Measurements from ENCODE around the gene PGS1. TPM values are rescaled to one million over a fixed set of nuclear protein-coding genes. Genes with fewer than 3 reads are reported as not detected.

The PGS1 gene
- total RNA-seq, 1 donor from 2014 or later = 35.6 TPM

DNA sequence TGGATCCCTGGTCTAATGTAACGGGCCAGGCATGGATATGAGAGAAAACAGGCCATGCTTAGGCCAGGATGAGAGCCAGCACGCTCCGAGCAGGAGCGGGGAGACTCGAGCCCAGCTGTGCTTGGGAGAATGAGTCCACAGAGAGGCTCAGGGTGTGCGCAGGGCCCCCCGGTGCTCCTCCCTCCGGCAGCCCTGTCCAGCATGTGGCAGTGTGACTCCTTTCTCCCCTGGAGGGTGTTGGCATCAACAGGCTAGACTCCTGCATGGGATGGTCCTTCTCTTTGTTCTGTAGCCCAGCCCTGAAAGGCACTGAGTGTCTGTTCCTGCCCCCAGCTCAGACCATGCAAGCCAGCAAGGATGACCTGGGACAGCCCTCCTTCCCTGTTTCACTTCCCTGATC lies 23.4 kb downstream of the PGS1 start:
- peaks cover 0 to 71% of the 10 kb centered on the region in 2 donors for H3K36me3 ChIP-seq
- intact Hi-C loops (cut with DNase I) = no loop called here
- H3K9me3 ChIP-seq = no peaks in the 10 kb centered on the region
- H3K4me3 ChIP-seq = no peak overlapping the region
- DNase-seq (ENCODE audit: extremely low spot score in 2 of 2) = no peak
- H3K4me1 ChIP-seq = peaks cover 4% of the 10 kb centered on the region
- TF ChIP-seq, protein P1, sequence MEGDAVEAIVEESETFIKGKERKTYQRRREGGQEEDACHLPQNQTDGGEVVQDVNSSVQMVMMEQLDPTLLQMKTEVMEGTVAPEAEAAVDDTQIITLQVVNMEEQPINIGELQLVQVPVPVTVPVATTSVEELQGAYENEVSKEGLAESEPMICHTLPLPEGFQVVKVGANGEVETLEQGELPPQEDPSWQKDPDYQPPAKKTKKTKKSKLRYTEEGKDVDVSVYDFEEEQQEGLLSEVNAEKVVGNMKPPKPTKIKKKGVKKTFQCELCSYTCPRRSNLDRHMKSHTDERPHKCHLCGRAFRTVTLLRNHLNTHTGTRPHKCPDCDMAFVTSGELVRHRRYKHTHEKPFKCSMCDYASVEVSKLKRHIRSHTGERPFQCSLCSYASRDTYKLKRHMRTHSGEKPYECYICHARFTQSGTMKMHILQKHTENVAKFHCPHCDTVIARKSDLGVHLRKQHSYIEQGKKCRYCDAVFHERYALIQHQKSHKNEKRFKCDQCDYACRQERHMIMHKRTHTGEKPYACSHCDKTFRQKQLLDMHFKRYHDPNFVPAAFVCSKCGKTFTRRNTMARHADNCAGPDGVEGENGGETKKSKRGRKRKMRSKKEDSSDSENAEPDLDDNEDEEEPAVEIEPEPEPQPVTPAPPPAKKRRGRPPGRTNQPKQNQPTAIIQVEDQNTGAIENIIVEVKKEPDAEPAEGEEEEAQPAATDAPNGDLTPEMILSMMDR (IDR thresholded peaks at IDR 0.05) = no peak
- TF ChIP-seq POLR2A (IDR thresholded peaks at IDR 0.05) (no peak), POLR2AphosphoS5 (IDR thresholded peaks at IDR 0.05; ENCODE audit: insufficient read depth in 1 of 2, low read depth in 1 of 2) (no peak)
- H3K27me3 ChIP-seq = no peaks in the 10 kb centered on the region
- H3K27ac ChIP-seq = no peak overlapping the region

DNA sequence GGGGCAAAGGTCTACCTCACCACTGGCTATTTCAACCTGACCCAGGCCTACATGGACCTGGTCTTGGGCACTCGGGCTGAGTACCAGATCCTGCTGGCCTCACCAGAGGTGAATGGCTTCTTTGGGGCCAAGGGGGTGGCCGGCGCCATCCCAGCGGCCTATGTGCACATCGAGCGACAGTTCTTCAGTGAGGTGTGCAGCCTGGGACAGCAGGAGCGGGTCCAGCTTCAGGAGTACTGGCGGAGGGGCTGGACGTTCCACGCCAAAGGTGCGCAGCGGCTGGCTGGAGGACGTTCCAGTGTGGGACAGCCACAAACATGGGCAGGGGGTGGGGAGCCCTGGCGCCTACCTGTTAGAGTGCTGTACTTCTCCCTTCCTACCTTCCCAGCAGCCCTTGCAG lies 25.4 kb downstream of the PGS1 start:
- no peak overlapping the region for H3K4me3 ChIP-seq
- peaks cover 0 to 60% of the 10 kb centered on the region in 2 donors for H3K36me3 ChIP-seq
- intact Hi-C loops (cut with DNase I) = no loop called here
- H3K4me1 ChIP-seq = peaks cover 22% of the 10 kb centered on the region
- no peaks in the 10 kb centered on the region for H3K27me3 ChIP-seq
- no peaks in the 10 kb centered on the region for H3K9me3 ChIP-seq
- DNase-seq (ENCODE audit: extremely low spot score in 2 of 2) = no peak
- TF ChIP-seq, protein P1 (IDR thresholded peaks at IDR 0.05) = no peak
- no peak for TF ChIP-seq POLR2AphosphoS5 (IDR thresholded peaks at IDR 0.05; ENCODE audit: insufficient read depth in 1 of 2, low read depth in 1 of 2)
- no peak for TF ChIP-seq POLR2A (IDR thresholded peaks at IDR 0.05)
- no peak overlapping the region for H3K27ac ChIP-seq

DNA sequence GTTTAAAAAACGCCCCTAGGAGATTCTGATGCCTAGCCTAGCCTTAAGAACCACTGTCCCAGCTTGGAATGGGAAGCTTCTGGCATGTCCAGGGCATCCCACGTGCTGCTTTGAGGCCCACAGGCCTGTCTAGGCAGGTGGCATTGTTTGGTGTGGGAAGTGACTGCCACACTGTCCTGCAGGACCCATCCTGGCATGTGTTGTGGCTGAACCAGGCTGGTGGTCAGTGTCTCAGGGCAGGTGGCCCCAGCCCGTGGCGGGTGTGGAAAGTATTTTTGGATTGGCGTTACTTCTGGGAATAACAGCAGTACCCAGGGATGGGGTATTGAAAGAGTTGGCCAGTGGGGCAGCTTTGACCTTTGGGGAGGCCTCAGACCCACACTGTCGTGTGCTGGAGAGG lies 27.9 kb downstream of the PGS1 start:
- Histone ChIP-seq H3K4me3 (no peak overlapping the region), H3K4me1 (peaks cover 33% of the 10 kb centered on the region), H3K27ac (no peak overlapping the region), H3K27me3 (no peaks in the 10 kb centered on the region), H3K36me3 (peaks cover 0 to 34% of the 10 kb centered on the region in 2 donors), H3K9me3 (no peaks in the 10 kb centered on the region)
- intact Hi-C loops (cut with DNase I) = no loop called here
- TF ChIP-seq, protein P1 (IDR thresholded peaks at IDR 0.05) = no peak
- no peak for DNase-seq (ENCODE audit: extremely low spot score in 2 of 2)

DNA sequence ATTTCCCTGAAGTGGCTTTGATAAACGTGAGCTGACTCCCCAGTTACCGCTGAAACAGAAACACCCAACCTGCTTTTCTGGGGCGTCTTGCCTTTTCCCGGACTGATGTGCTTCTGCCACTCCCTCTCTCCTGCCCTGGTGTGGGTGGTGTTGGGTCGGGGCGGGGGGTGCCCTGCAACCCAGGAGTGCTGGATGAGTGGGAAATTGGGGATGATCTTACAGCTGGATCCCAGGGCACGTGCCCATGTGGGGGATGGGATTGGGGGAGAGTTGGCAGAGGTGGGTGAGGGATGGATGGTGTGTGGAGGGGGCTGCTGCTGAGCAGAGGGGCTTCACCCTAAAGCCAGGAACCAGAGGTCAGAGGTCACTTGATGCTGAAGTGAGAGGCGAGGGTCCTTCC lies 28.5 kb downstream of the PGS1 start:
- peaks cover 33% of the 10 kb centered on the region for H3K4me1 ChIP-seq
- H3K36me3 ChIP-seq = peaks cover 0 to 29% of the 10 kb centered on the region in 2 donors
- no peaks in the 10 kb centered on the region for H3K27me3 ChIP-seq
- no peak for DNase-seq (ENCODE audit: extremely low spot score in 2 of 2)
- intact Hi-C loops (cut with DNase I) = no loop called here
- no peaks in the 10 kb centered on the region for H3K9me3 ChIP-seq
- H3K4me3 ChIP-seq = no peak overlapping the region
- no peak overlapping the region for H3K27ac ChIP-seq
- no peak for TF ChIP-seq POLR2A (IDR thresholded peaks at IDR 0.05)
- TF ChIP-seq, protein P1 (IDR thresholded peaks at IDR 0.05) = no peak
- no peak for TF ChIP-seq POLR2AphosphoS5 (IDR thresholded peaks at IDR 0.05; ENCODE audit: insufficient read depth in 1 of 2, low read depth in 1 of 2)

DNA sequence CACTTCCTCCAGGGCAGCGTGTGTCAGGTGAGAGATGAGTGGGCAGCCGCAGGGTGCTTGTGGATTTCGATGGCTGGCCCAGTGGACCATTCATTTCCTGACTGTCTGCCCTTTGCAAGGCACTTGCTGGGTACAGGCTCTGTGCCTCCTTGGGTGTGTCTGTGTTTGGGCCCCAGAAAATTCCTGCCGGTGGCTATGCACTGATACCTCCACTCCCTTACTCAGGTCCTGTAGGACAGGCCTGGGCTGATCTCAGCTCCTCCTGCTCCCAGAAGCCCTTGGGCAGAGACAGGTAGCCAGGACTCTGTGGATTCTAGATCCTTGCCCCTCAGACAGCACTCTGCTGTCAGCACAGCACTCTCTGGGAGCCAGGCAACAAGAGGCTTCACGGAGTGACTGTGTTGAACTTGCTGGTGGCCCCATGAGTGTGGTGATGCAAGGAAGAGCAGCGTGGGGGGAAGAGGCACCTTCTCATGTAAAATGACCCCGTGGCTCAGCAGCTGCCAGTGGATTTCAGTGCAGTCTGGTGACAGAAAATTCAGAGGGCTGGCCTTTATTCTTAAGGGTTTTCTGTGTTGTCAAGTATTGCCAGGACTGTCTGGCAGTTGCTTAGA lies 29.0 kb downstream of the PGS1 start:
- DNase-seq (ENCODE audit: extremely low spot score in 2 of 2) = no peak
- no peak overlapping the region for H3K27ac ChIP-seq
- H3K36me3 ChIP-seq = peaks cover 0 to 28% of the 10 kb centered on the region in 2 donors
- no peaks in the 10 kb centered on the region for H3K27me3 ChIP-seq
- intact Hi-C loops (cut with DNase I) = no loop called here
- TF ChIP-seq, protein P1 (IDR thresholded peaks at IDR 0.05) = no peak
- TF ChIP-seq POLR2AphosphoS5 (IDR thresholded peaks at IDR 0.05; ENCODE audit: insufficient read depth in 1 of 2, low read depth in 1 of 2) = no peak
- no peaks in the 10 kb centered on the region for H3K9me3 ChIP-seq
- H3K4me3 ChIP-seq = no peak overlapping the region
- H3K4me1 ChIP-seq = peaks cover 33% of the 10 kb centered on the region
